HG02571 (cell line): ENCODE results near the gene LOXL3.

ENCODE experiments used
- ATAC-seq: cut with Tn5 transposase; IDR thresholded peaks from one replicate; pipeline ENCODE4 v1.9.1; 2021; ENCODE audit warnings: mild to moderate bottlenecking, moderate library complexity; ENCODE audit not compliant: unreplicated experiment

Gene LOXL3

DNA sequence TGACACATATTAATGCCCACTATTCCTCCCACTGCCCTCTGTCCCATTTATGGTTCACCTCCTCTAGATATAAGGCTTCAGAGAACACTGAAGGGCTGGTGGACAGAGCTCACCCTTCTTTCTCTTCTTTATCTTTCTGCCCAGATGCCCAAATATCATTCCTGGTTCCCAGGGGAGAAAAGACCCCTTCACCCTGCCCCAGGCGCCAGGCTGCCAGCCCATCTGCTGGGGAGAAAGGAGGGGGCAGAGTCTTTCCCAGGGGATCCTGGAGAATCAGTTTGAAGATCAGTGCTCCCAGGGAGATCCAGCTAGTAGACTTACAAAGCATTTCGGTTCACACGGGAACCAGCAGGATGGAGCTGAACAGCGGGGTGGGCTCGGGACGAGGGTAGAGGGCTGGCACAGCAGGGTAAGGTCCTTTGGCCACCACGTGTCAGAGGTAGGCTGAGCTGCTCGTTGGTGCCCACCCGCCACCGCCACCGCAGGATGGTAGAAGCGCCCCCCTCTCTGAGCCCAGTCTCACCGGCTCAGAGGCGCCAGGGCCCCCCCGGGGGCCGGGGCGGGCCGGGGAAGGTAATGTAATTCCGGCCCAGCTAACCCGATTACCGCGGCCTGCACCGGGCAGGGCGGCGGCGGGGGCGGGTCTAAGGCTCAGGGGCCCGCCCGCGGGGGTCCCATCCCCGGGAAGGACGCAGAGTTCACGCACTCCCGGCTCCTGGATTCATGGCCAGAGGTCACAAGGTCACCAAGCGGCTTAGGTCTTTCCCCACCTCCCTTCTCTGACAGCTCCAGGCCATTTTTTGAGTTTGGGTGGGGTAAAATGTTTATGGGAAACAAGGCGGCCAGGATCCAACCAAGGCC lies 40.8 kb downstream of the LOXL3 start:
- ATAC-seq: no peak

DNA sequence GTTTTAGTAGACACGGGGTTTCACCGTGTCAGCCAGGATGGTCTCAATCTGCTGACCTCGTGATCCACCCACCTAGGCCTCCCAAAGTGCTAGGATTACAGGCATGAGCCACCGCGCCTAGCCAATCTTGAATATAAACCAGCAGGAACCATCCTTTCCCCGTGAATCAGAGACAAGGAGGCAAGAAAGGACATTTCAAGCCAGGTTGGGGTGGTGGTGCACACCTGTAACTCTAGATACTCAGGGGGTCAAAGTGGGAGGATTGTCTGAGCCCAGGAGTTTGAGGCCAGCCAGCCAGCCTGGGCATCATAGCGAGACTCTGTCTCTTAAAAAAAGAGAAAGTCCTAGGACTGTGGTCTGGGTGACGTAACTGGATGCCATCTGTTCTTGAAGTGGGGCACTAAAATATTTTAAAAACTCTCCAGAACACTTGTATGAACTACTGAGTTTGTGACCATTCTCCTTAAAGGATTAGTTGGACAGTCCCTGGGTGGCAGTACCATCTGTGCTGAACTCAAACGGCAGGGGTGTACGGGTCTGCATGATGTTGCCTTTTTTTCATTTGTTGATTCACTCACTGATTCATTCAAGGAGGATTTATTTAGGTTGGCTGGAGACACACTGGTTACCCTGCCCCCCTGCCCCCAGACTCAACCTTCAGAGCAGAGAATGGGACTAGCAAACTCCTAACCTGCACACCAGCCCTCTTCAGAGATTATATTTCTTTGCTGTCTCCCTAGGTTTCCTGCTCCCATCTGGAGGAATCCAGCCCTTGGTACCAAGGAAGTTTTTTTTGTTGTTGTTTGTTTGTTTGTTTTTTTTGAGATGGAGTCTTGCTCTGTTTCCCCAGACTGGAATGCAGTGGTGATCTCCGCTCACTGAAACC lies 42.4 kb downstream of the LOXL3 start:
- ATAC-seq: no peak

DNA sequence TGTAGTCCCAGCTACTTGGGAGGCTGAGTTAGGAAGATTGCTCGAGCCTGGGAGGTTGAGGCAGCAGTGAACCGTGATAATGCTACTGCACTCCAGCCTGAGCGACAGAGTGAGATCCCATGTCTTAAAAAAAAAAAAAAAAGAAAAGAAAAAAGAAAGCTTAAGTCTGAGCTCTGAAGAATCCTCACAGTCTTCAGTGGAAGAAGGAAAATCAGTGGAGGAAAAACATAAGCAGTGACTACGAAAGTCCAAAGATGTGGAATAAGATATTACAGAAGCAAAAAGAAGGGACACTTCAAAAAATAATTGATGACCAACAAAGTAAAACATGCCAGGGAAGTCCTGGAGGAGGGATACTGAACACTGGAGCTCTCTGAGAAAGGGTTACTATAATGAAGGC lies 43.5 kb downstream of the LOXL3 start:
- ATAC-seq: no peak

DNA sequence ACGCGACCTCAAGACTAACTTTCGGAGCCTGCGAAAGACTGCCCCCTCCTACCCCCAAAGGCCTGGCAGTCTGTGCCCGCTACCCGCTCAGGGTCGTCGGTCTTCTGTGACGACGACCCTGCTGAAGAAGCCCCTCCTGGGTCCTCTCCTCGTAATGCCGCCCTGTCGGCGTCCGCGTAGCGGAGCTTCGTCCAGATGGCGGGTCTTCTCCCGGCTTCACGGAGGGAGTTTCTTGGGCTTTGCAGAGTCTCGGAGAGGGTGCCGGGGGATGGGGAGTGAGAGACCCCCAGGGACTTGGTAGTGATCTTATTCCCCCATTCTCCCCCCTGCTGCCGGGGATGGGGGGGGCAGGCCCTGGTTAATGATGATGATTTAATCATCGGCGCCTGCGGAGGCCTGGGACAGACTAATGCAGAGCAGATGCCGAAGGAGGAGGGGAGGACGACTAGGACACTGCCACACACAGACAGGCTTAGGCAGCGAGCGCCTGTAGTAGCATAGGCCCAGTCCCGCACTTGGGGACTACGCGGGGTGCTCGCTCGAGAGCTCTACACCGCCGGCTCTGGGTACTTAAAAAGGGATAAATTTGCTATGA lies 45.7 kb downstream of the LOXL3 start:
- ATAC-seq: peak; percentile 10

DNA sequence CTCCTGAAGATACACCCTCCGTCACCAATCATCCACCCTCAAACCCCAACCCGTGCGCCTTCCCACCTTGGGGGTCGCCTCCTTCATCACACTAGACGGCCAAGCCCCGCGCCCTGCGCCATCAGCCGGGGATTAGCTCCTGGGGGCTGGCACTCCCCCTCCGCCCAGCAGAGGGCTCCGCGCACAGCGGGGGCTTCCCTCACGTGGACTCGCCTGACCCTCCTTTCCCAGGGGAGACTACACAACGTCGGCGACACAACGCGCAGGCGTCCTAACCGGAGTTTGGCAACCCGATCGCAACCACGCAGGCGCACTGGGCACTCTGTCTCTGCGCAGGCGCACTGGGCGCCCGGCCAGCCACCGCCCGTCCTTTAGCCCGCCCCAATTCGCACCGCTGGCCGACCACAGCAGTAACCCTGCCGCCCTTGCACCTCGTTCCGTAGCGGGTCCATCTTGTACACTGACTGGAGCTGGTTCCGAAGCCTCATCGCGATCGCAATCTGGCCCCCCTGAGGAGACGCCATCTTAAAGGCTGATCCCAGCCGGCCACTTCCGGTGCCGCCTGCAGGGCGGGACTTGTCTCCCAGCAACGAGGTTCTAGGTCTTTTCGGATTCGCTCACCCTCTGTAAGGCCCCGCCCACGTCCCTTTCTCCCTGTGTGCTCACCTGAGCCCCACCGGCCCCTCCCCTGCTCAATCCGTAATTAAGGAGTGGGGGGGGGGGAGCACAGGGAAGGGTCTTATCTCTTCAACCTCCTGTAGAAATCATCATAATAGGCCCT lies 46.4 kb downstream of the LOXL3 start, which contains the start of gene PCGF1:
Gene PCGF1, minus strand, starts transcription at position 551 of the 781 bp plus-strand sequence. Its CDS starts 27 bp downstream, at position 524.
- ATAC-seq: peak; percentile 87

DNA sequence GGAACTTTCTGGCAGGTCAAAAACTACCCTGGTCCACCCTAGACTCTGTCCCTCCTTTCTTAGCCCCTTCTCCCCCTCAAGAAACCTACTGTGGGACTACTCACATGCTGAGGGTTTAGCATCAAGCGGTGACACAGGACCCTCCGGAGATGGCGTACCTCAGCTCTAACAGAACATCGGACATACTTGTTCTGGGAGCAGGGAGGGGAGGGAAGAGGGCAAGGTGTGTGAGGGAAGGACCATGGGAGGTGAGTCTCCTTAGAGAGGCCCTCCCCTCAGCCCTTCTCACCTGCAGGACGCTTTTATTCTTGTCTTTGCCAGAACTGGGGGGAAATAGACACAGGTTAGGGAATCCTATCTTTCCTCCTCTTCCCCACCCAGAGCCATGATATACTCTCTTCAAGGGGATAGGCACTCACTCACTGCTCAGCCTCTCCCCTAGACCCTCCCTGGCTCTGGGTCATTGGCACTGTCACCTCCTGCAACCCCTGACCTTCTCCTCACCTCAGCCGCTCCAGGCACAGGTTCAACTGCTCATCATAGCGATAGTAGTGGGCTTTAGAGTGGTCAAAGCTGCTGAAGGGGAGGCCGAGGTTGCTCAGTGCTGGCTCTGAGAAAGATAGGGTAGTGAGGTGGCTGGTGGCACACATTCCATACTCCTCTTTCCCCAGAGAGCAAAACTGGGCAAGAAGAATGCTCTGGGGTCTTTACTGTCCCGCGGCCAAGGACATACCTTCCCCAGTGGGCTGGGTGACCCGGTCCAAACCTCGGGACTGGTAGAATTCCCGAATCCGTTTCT lies 48.1 kb downstream of the LOXL3 start:
- no peak for ATAC-seq

DNA sequence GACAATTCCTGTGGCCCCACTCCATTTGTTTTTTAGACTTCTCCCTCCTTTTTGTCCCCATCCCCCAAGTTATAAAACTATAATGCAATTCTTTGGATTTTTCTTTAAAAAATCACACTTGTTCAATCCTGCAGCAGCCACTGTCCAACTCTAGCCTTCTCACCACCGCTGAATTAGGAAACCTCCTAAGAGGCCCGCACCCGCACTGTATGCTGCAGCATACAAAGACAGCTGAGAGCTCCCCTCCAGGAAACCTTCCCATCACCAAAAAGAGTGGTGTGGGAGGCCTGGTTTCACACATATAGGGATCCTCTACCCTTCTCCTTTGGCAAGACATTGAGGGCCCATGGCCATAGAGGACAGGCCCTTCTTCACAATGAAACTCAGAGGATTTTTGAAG lies 49.2 kb downstream of the LOXL3 start:
- no peak for ATAC-seq

DNA sequence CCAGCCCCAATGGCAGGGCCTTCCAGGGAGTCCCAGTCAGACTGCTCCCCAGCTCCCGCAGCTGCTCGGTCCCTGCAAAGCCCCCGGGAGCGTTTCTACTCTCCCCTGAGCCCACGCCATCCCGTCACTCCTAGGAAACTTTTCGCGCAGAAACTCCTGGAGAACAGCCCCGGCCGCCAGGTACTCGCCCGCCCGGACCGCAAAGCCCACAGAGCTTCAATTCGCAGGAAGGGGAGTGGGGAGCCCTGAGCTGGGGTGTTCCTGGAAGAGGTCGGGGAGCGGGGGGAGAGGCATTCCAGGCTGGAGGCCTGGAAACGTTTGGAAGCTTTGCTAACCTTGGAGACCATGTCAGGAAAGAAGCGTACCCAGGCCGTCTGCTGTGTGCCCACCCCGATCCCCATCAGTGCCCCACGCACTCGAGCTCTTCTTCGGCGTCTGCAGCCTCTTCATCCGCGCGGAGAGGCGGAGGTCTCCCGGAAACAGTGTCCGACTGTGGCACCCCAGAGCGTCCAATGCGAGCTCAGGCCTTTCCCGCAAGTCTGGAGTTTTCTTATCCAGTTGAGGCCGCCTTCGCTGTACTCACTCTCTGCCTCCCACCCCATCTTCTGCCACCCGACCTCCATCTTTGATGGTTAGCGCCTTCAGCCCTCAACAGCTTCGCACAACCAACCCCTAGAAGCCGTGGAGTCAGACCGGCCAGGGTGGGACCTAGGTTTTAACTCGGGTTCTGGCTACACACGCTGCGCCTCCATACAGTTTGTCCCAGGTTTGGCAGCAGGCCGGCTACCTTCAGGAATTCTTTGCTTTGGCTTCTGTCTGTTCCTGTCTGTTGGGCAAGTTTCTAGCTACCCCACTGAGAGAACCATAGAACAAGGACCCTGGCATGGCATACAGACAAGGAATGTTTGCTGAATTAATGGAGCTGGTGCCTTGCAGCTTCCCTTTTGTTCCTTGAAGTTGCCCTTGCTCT lies 50.0 kb downstream of the LOXL3 start:
- ATAC-seq: no peak

DNA sequence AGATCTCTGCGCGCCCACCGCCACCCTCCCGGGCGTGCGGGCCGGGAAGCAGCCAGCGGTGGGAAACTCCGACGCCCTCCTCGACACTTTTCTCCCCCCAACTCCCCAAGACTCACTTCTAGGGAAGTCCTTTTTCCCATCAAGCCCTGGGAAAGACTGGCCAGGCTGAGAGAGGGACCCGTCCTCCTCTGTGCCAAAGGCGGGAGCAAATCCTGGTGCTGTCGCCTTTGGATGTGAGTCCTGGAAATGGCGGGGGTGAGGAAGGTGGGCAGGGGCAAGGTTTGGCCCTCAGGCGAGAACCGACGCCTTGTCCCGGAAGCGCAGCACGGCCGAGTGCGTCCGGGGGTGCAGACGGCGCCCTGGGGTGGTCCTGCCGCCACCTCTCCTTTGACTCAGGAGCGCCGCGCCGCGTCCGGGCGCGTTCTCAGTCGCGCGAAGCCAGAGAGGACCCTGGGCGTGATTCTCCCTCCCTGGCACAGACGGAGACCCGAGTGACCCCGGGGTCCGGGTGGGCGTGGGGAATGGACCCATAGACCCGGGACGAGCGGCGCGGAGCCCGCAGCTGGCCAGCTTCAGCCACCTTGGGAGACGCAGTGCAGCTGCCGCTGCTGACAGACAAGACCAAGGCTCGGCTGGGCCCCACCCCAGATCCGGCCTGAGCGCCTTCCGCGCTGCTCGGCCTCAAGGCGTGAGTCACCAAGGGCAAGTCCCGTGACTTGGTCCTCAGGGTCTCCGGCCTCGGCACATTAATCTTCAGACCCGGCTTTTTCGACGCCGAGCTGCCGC lies 50.8 kb downstream of the LOXL3 start:
- ATAC-seq: peak; percentile 35

DNA sequence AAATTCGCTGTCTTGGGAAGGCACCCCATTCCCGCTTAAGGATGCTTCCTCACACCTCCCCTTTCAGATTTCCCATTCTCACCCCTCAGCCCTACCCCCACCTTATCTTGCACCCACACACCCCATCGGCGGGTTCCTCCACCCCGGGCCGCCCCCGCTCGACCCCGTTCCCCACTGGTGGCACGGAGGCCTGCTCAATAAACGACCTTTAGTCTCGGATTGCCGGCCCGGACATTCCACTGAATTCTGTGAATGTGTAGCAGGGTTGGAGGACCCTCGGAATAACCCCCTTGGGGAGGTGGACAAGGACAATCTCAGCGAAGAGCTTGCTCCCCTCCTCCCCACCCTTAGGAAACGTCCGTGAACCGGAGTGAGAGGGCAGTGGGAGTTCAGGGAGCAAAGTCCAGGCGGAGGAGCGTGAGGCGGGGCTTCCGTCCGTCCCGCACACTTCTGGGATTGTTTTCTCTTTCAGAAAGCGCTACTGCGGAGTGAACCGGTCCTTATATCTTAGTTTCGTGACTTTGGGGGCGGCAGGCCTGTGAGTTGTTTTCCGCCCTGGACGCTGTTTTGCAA lies 51.5 kb downstream of the LOXL3 start:
- ATAC-seq: no peak

DNA sequence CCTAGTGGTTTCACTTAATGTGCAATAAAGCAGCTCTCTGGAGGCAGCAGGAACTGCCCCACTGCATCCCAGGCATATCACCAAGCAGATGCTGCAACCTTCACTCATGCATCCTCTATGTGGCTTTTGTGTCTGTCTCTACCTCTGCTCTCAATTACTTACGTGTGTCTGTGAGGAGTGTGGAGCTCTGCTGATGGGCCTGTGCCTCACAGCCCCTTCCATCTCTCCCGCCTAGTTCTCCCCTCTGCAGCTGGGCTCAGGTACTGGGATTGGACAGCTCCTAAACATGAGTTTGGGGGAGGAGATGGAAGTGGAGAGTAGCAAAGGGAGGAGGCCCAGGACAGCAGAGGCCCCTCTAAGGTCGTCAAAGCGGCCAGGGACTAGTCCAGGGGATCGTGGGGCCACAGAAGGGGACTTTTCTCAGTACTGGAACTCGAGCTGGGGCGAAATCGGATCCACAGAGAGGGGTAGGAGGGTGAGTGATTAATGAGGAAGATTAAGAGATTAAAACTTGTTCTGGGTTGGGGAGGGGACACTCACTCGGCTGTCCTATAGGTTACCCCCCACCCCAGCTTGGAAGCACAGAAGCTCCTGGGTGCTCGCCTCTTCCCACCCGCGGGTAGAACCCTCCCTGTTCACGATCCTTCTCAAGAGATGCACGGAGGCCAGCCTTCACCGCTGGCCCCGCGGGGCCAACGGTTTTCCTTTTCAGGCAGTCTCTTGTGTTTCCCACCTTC lies 52.2 kb downstream of the LOXL3 start:
- no peak for ATAC-seq

DNA sequence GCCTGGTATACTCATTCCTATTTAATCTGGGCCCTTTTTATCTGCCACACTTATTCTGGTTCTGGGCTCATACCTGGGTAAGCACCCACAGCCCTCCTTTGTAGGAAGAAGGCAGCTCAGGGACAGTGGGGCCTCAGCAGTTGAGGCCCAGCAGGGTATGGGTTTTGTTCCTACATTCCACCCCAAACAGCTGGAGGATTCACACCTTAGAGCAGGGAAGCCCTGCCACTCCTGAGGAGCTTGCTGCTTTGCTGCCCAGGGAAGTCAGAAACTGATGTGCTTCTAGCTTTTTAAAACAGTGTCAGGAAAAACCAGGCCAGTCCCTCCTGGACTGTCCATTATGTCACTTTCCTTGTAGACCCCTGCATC lies 53.2 kb downstream of the LOXL3 start:
- ATAC-seq: no peak

DNA sequence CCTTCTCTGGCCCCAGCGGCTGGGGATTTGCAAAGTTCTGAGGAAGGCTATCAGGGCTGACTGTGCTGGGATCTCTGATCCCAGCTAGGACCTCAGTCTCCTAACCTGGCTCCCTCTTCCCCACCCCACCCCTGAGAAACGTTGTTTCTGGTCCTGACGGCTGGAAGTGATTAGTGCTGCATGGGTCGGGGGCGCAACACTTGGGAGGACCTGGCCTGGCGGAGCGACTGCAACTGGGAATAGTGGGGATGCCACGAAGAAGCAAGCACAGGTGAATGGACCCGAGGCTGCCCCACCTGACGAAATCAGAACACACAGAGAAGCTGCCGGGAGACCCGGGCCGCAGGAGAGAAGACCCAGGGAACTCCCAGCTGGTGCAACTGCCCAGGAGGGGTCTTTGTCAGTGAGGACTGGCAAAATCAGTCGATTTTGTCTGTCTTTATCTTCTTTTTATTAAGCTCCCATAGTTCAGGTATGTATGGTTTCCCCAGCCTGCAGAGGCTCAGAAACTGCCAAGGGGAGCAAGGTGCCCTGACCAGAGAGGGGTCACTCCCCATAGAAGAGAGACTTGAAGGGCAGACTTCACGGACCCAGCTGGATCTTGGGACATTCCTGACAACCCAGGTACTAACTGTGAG lies 53.7 kb downstream of the LOXL3 start:
- no peak for ATAC-seq

DNA sequence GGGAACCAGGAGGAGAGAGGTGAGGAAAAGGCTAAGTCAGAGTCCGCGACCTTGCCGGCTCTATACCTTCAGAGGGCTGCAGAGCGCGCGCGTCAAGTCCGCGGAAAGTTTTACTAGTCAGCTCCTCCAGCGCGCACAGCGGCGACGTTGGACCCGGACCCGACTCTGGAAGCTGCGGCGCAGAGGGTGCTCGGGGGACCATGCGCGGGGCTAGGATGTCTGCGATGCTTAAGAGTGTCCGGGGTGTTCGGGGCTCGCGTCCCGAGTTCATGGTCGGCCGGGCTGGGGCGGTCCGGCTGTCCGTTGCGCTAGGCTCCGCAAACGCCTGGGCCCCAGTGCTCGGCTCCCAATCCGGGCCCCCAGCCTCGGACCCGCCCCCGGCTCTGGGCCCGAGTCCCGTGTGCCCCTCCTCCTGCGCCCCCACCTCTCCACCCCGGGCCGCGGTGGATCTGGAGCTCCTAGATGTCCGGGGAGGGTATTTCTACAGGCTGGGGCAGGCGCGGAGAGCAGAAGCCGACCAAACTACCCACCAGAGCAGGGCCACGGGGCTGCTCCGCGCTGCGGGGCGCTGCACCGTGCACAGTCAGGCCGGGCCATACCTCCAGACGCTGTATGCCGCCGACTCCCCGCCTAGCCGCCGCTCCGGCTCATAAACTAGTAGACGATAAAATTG lies 54.3 kb downstream of the LOXL3 start, which contains the start of gene LBX2:
Gene LBX2, minus strand, starts transcription at position 337 of the 673 bp plus-strand sequence. Its CDS starts 66 bp downstream, at position 271.
- no peak for ATAC-seq

DNA sequence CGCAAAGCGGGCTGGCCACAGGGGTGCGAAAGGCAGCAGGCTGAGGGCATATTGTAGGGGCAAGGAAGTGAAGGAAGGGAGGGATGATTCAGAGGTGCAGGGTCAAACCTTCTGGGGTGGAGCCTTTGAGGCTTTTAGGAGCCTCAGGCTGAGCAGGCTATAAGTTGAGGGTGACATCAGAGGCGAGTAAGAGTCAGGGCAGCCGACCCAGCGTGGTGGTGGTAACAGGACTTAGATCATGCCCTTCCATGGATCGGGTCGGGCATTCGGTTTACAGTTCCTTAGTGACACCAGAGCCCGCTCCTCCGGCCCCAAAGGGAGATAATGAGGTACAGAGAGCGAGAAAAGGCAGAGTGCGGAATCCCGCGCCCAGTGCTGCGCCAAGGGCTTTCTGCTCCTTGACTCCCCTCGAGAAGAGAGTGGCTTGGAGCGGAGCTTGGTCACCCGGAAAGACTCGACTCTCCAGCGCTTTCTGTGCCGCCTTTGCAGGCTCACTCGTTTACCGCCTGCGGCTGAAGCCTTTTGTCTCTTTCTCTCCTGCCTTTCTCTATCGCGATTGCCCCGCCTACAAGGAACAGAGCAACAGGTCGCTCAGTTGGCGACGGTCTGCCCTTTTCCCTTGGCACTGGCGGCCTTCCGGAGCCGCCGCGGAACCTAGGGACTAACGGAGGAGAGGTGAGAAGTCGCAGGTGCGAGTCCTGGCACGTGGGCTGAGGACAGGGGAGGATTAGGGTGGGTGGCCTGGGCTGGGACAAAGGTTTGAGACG lies 55.1 kb downstream of the LOXL3 start:
- no peak for ATAC-seq
